ENCODE measurements around the gene FOXN3. TPM values are rescaled to one million over a fixed set of nuclear protein-coding genes. Genes with fewer than 3 reads are reported as not detected.

The FOXN3 gene
- total RNA-seq, 2 donors from 2014 or later = 116 to 117 TPM

DNA sequence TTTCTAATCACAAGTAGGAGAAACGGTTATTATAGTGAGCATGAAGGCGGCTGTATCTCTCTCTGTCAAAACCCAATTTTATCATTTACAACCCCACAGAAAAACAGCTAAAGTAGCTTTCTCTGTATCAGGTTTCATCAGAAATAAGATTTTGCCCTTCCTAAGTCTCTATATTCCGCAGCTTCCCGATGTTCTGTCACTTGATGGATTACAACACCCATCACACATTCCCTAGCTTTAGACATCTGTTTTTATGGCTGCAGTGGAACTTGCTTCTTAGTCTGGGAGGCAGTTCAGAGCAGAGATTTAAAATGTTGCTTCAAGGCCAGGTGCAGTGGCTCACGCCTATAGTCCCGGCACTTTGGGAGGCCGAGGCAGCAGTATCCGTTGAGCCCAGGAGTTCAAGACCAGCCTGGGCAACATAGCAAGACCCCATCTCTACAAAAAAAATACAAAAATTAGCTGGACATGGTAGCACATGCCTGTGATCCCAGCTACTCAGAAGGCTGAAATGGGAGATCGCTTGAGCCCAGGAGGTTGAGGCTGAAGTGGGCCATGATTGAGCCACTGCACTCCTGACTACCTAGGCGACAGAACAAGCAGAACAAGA is 27.6 kb upstream of the FOXN3 start:
- no peaks in the 10 kb centered on the region for H3K9me3 ChIP-seq (ENCODE audit: control insufficient read depth, low read length, poor library complexity, severe bottlenecking)
- Mint-ChIP-seq H3K27me3 (no peaks in the 10 kb centered on the region), H3K36me3 (ENCODE audit: low read depth) (no peaks in the 10 kb centered on the region), H3K27ac (peak overlapping the region; percentile 75), H3K4me3 (no peak overlapping the region), H3K4me1 (peaks cover 36% of the 10 kb centered on the region)
- no peak for ATAC-seq
- no peak for DNase-seq

DNA sequence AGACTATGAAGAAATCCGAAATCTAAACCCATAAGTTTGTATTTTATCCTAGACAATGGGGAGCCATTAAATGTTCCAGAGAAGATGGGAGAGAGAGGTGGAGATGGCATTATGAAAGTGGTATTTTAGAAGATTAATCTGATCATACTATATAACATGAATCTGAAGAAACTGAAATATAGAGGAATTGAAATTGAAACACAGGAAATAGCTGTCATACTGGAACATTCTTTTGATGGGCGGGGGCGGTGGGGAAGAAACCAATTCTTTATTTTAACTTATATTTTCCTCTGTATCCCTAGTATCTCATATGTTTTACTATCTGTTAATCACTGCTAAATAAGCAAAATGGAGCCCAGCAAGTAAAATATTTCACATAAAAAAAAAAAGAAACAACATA is 27.0 kb upstream of the FOXN3 start:
- ATAC-seq = peak; percentile 35
- peaks cover 33% of the 10 kb centered on the region for H3K4me1 Mint-ChIP-seq
- DNase-seq = no peak
- no peaks in the 10 kb centered on the region for H3K9me3 ChIP-seq (ENCODE audit: control insufficient read depth, low read length, poor library complexity, severe bottlenecking)
- peak overlapping the region; percentile 75 for H3K27ac Mint-ChIP-seq
- no peaks in the 10 kb centered on the region for H3K36me3 Mint-ChIP-seq (ENCODE audit: low read depth)
- no peak overlapping the region for H3K4me3 Mint-ChIP-seq
- no peaks in the 10 kb centered on the region for H3K27me3 Mint-ChIP-seq

DNA sequence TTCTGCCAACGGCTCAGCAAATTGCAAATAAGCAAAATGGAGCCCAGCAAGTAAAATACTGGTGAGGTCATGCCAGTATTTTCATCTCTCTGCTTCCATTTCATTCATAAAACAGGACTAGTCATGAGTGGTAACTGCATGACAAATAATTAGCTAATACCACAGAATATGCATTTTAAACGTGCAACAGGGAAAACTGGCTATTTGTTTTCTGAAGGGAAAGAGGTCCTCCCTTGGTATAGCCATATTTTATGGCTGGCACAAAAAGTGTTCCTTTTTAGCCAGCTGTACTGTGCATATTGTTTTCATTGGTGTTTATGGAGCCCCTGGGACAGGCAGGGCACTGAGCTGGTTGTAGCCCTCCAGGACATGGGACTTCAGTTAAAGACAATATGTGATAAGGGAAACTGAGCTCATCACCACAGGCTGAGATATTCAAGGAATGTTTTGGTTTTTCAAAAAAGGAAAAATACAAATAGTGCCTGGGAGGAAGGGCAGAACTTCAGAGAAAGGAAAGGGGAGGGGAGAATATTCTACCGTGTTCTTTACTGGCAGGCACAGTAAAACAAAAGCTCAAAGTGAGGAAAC is 26.1 kb upstream of the FOXN3 start:
- Mint-ChIP-seq H3K27me3 (no peaks in the 10 kb centered on the region), H3K36me3 (ENCODE audit: low read depth) (no peaks in the 10 kb centered on the region), H3K4me1 (peaks cover 29% of the 10 kb centered on the region), H3K27ac (peak overlapping the region; percentile 75), H3K4me3 (peak overlapping the region; percentile 76)
- DNase-seq (no peak), ATAC-seq (no peak)
- no peaks in the 10 kb centered on the region for H3K9me3 ChIP-seq (ENCODE audit: control insufficient read depth, low read length, poor library complexity, severe bottlenecking)

DNA sequence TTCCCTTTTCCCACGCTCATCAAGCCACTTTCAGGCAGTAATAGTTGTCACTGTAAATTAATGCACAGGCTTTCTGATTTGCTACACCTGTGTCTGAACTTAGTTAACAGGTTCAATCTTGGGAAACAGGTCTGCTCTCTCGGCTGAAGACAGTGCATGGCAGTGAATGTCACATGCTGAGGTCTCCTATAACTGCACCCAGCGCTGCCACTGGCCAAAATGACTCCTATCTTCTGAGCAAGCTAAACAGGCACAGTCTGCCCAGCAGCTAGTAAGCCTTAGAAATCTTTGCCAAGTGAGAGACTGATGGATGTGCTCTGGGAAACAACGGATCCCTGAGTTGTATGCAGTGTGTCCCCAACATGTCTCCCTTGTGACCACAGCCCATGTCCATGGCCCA is 25.2 kb upstream of the FOXN3 start:
- Mint-ChIP-seq H3K4me1 (peaks cover 31% of the 10 kb centered on the region), H3K27ac (no peak overlapping the region), H3K27me3 (no peaks in the 10 kb centered on the region), H3K36me3 (ENCODE audit: low read depth) (no peaks in the 10 kb centered on the region), H3K4me3 (no peak overlapping the region)
- H3K9me3 ChIP-seq (ENCODE audit: control insufficient read depth, low read length, poor library complexity, severe bottlenecking) = no peaks in the 10 kb centered on the region
- ATAC-seq (no peak), DNase-seq (no peak)

DNA sequence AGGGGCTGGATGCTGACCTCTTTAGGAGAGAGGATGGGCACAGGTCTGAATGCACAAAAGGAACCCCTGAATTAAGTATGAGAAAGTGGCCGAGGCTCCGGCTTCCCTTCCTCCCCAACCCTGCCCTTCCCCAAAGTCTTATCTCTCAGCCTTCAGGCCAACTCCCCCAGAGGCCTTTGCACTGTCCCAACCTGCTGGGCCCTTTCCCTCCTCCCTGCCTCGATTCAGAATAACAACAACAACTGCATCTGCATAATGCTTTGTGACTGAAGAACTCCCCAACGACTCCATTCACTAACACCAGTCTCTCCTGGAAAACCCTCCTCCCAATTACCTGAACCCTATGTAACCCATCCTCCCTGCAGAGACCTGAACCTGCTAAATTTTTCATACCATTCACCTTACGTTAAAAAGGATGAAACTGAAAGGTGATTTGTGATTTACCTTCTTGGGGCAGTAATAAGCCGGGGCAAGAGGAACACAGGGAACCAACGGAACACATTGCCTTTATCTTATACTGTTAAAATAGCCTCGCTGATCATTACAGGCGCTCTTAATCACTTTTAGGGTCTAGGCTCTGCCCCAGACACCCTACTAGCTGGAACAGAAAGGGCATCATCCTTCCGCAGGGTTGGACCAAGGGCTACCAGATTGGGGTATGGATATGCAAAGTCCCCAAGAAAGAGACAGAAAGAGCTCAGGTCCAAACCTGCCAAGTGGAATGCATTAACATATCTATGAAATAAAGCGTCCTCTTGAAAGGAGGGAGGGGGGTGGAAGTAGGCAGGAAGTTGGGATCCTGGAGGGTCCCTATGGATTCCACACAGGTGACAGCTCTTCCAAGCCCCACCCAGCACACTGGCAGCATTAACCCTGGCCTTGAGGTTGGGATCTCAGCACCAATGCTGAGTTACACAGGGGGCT is 24.2 kb upstream of the FOXN3 start:
- no peaks in the 10 kb centered on the region for H3K27me3 Mint-ChIP-seq
- no peaks in the 10 kb centered on the region for H3K36me3 Mint-ChIP-seq (ENCODE audit: low read depth)
- H3K4me1 Mint-ChIP-seq = peaks cover 36% of the 10 kb centered on the region
- DNase-seq = no peak
- H3K27ac Mint-ChIP-seq = no peak overlapping the region
- no peaks in the 10 kb centered on the region for H3K9me3 ChIP-seq (ENCODE audit: control insufficient read depth, low read length, poor library complexity, severe bottlenecking)
- ATAC-seq = no peak
- no peak overlapping the region for H3K4me3 Mint-ChIP-seq

DNA sequence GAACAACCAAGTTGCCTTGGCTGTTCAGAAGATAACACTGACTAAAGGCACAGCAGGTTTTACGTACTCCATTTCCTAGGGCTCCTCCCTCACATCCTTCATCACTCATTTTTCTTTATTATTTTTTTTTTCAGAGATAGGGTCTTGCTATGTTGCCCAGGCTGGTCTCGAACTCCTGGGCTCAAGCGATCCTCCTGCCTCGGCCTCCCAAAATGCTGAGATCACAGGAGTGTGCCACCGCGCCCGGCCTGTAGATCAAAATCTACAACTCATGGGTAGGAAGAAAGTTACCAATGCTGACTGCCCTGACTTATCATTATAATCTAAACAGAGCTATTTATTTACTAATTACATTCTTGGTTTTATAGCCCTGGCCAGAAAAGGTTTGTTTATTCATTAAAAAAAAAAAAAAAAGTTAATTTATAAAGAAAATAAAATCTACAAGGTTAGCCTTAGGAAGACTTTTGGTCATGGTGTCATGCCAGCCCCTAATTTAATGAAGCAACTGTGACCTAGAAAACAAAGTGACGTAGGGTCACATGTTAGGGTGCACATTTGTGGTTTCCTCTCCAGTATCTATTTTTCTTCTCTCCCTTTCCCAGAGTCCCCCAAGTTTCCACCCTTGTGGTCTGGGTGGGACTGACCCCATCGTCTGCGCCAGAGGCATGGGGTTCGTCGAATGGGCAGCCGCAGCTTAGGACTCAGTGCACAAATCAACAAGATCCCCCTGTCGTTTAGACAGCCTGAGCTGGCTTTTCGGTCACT is 19.0 kb upstream of the FOXN3 start:
- Mint-ChIP-seq H3K4me1 (peaks cover 32% of the 10 kb centered on the region), H3K27me3 (no peaks in the 10 kb centered on the region), H3K36me3 (ENCODE audit: low read depth) (no peaks in the 10 kb centered on the region), H3K4me3 (no peak overlapping the region), H3K27ac (peak overlapping the region; percentile 92)
- peak; percentile 18 for ATAC-seq
- DNase-seq = no peak
- H3K9me3 ChIP-seq (ENCODE audit: control insufficient read depth, low read length, poor library complexity, severe bottlenecking) = no peaks in the 10 kb centered on the region

- no peak overlapping the region for H3K4me3 Mint-ChIP-seq
- H3K27ac Mint-ChIP-seq = peak overlapping the region; percentile 92
- DNase-seq (no peak), ATAC-seq (no peak)
- peaks cover 33% of the 10 kb centered on the region for H3K4me1 Mint-ChIP-seq
- H3K36me3 Mint-ChIP-seq (ENCODE audit: low read depth) = no peaks in the 10 kb centered on the region
- H3K27me3 Mint-ChIP-seq = no peaks in the 10 kb centered on the region
- H3K9me3 ChIP-seq (ENCODE audit: control insufficient read depth, low read length, poor library complexity, severe bottlenecking) = no peaks in the 10 kb centered on the region
Observed at GRCh38 chr14:89435492-89435891, 18.5 kb upstream of the FOXN3 start.

GRCh38 chr14:89432226-89432625 is 15.2 kb upstream of the FOXN3 start:
- DNase-seq = no peak
- H3K27ac Mint-ChIP-seq = peak overlapping the region; percentile 94
- no peaks in the 10 kb centered on the region for H3K9me3 ChIP-seq (ENCODE audit: control insufficient read depth, low read length, poor library complexity, severe bottlenecking)
- no peaks in the 10 kb centered on the region for H3K27me3 Mint-ChIP-seq
- peak overlapping the region; percentile 19 for H3K4me3 Mint-ChIP-seq
- peaks cover 34% of the 10 kb centered on the region for H3K4me1 Mint-ChIP-seq
- H3K36me3 Mint-ChIP-seq (ENCODE audit: low read depth) = no peaks in the 10 kb centered on the region
- ATAC-seq = no peak

DNA sequence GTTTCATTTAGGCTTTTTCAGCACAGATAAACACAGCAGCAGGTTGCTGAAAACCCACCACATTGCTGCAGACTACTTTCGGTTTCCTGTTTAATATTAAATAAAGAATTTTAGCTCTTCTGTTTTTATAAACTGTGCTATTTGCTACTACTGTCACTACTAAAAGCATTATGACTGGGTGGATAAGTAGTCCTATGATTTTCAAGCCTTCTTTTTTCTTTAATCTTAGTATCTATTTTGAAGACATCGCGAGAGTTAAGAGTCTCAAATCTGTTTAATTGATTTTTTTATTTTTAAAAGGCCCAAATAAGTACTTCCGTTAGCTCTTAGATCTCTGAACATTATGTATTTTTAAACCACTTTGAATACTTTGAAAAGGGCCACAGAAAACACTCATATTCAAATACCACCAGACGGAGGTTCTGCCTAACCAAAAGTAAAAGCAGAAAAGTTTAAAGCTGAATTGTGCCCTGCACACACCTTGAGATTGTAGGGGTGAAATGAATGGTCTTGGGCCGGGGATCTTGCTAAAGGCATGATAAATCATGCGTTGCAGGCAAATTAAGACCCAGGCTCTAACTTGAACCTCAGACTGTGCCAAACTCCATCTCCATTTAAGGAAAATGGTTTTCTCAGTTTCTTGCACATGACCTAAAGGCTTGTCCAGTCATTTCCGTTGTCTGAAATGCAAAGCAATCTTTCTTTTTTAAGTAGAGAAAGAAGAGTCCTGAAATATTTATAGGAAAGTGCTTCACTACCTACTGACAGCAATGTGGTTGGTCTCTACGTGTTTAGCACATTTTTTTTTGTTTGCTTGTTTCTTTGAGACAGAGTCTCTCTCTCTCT is 13.6 kb upstream of the FOXN3 start:
- no peaks in the 10 kb centered on the region for H3K36me3 Mint-ChIP-seq (ENCODE audit: low read depth)
- H3K4me3 Mint-ChIP-seq = peak overlapping the region; percentile 87
- ATAC-seq = peak; percentile 84
- H3K4me1 Mint-ChIP-seq = peaks cover 27% of the 10 kb centered on the region
- no peaks in the 10 kb centered on the region for H3K9me3 ChIP-seq (ENCODE audit: control insufficient read depth, low read length, poor library complexity, severe bottlenecking)
- no peaks in the 10 kb centered on the region for H3K27me3 Mint-ChIP-seq
- peak overlapping the region; percentile 94 for H3K27ac Mint-ChIP-seq
- DNase-seq = no peak

GRCh38 chr14:89429199-89430181 is 12.5 kb upstream of the FOXN3 start:
- Mint-ChIP-seq H3K4me3 (peak overlapping the region; percentile 87), H3K36me3 (ENCODE audit: low read depth) (no peaks in the 10 kb centered on the region), H3K27me3 (no peaks in the 10 kb centered on the region), H3K27ac (peak overlapping the region; percentile 94), H3K4me1 (peaks cover 21% of the 10 kb centered on the region)
- ATAC-seq = no peak
- DNase-seq = no peak
- H3K9me3 ChIP-seq (ENCODE audit: control insufficient read depth, low read length, poor library complexity, severe bottlenecking) = no peaks in the 10 kb centered on the region

- H3K4me1 Mint-ChIP-seq = peaks cover 28% of the 10 kb centered on the region
Observed at GRCh38 chr14:89428546-89429198, 11.6 kb upstream of the FOXN3 start.

More at GRCh38 chr14:89428546-89429198, 11.6 kb upstream of the FOXN3 start:
- Mint-ChIP-seq H3K4me3 (peak overlapping the region; percentile 87), H3K36me3 (ENCODE audit: low read depth) (no peaks in the 10 kb centered on the region), H3K27ac (peak overlapping the region; percentile 94), H3K27me3 (no peaks in the 10 kb centered on the region)
- no peak for DNase-seq
- no peak for ATAC-seq
- H3K9me3 ChIP-seq (ENCODE audit: control insufficient read depth, low read length, poor library complexity, severe bottlenecking) = no peaks in the 10 kb centered on the region
